ENCODE measurements around the gene MATN4.

DNA sequence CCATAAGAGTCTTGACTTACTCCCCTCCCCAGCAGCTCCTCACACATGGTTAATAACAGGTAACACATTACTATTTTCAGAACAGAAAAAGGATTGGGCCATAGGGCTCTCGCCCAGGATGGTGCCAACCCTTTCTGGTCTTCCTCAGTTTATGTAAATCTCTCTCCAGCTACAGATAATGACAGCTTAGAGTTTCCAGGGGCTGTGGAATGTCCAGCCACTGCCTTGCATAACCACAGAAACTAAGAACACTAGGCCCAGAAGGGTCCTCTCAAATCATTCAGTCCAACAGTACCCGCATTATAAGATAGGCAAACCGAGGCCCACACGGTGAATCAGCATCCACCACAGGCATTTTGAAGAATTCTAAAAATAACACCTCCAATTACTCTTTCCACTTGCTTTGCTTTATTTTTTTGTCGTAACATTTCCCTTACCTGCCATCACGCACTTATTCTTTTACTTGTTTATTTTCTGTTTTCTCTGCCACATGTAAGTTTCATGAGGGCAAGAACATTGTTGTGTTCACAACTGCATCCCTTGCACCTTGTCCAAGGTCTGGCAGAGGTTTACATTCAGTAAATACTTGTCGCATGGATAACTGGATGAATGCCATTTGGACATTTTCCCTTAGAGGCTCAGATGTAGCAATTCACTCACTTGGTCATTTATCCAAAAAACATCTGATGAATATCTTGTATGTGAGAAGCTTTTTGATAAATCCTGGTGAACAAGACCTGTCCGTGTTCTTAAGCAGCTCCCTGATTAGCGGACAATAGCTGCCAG lies 46.5 kb upstream of the MATN4 start:
- no peak for TF ChIP-seq POLR2A (IDR thresholded peaks at IDR 0.05)
- TF ChIP-seq, protein P1, sequence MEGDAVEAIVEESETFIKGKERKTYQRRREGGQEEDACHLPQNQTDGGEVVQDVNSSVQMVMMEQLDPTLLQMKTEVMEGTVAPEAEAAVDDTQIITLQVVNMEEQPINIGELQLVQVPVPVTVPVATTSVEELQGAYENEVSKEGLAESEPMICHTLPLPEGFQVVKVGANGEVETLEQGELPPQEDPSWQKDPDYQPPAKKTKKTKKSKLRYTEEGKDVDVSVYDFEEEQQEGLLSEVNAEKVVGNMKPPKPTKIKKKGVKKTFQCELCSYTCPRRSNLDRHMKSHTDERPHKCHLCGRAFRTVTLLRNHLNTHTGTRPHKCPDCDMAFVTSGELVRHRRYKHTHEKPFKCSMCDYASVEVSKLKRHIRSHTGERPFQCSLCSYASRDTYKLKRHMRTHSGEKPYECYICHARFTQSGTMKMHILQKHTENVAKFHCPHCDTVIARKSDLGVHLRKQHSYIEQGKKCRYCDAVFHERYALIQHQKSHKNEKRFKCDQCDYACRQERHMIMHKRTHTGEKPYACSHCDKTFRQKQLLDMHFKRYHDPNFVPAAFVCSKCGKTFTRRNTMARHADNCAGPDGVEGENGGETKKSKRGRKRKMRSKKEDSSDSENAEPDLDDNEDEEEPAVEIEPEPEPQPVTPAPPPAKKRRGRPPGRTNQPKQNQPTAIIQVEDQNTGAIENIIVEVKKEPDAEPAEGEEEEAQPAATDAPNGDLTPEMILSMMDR (IDR thresholded peaks at IDR 0.05 in 8 of 11, conservative IDR thresholded peaks at IDR 0.05 in 3 of 11), result no peak

Data from spleen (tissue), 7 donors.